HFFc6 (cell line): ENCODE results near the gene LCA5. TPM values are rescaled to one million over a fixed set of nuclear protein-coding genes. Genes with fewer than 3 reads are reported as not detected.
"Not testable (repeated sequence)": the region's sequence is repeated elsewhere in the genome, so short reads cannot be mapped to it uniquely, and the experiment has no call there.

Experiments
- DNase-seq: peaks from one replicate; pipeline ENCODE4 v3.0.0-alpha.2; 2018
- H3K27ac Mint-ChIP-seq: 2 replicates; pipeline ENCODE4 v1.8.0; 2020; ENCODE audit warnings: mild to moderate bottlenecking, mixed read lengths
- H3K27me3 Mint-ChIP-seq: 2 replicates; pipeline ENCODE4 v1.8.0; 2021; ENCODE audit warnings: mild to moderate bottlenecking, moderate library complexity, mixed read lengths; ENCODE audit not compliant: insufficient read depth
- H3K36me3 Mint-ChIP-seq: 2 replicates; pipeline ENCODE4 v1.8.0; 2021; ENCODE audit warnings: low read depth, mixed read lengths
- H3K4me1 Mint-ChIP-seq: 2 replicates; pipeline ENCODE4 v1.8.0; 2020; ENCODE audit warnings: low read depth, mixed read lengths
- H3K4me3 Mint-ChIP-seq: 2 replicates; pipeline ENCODE4 v1.8.0; 2020; ENCODE audit warnings: mild to moderate bottlenecking, moderate library complexity, mixed read lengths
- H3K9me3 Mint-ChIP-seq: 2 replicates; pipeline ENCODE4 v1.8.0; 2020; ENCODE audit warnings: mild to moderate bottlenecking, mixed read lengths
- CTCF ChIP-seq: fragments of 200-600 bp; sonication (generic); IDR thresholded peaks from 2 replicates; pipeline ENCODE4 v1.5.0; 2021; ENCODE audit warnings: antibody characterized with exemption, mild to moderate bottlenecking
- total RNA-seq, 6 experiments: library from RNA; stranded (reverse); fragmentation: NEBNext Ultra II Directional; extraction: Animal tissue kit (Norgen Biotek cat#: 25700); gene quantifications; 2 replicates in 1 of 6; 3 replicates in 5 of 6; pipeline ENCODE4 v1.2.3, GENCODE V29; 2021

The LCA5 gene
- total RNA-seq, 6 experiments from 2014 or later = 2.9 to 3.8 (median 3.3) TPM

DNA sequence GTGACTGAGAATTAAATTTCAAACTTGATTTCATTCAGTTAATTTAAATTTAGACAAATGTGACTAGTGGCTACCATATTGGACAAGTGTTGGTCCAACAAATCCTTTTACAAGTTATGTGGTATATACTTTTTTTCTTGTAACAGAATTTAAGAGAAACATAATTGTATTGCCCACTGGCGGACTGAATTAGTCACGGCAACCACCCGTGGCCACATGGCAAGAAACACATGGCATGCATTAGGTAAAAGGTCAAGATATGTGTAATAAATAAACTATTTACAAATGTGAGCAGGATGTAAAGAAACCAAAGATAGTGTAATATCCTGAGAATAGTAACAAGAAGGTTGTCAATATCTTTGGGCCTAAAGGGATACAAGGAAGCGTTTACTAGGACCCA lies 91.2 kb downstream of the LCA5 start:
- Mint-ChIP-seq H3K36me3 (peaks cover 6% of the 10 kb centered on the region; the same call in 1 of the 2 replicates), H3K4me3 (no peak overlapping the region), H3K27me3 (peaks cover 2% of the 10 kb centered on the region; the same call in 1 of the 2 replicates), H3K4me1 (no peaks in the 10 kb centered on the region), H3K9me3 (peaks cover 8% of the 10 kb centered on the region), H3K27ac (no peak overlapping the region)
- TF ChIP-seq CTCF = no peak
- no peak for DNase-seq

DNA sequence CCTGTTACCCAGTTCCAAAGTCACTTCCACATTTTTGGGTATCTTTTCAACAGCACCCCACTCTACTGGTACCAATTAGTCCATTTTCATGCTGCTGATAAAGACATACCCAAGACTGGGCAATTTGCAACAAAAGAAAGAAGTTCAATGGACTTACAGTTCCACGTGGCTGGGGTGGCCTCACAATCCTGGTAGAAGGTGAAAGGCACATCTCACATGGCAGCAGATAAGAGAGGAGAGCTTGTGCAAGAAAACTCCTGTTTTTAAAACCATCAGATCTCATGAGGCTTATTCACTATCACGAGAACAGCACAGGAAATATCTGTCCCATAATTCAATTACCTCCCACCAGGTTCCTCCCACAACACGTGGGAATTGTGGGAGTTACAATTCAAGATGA lies 93.4 kb downstream of the LCA5 start:
- H3K27me3 Mint-ChIP-seq, H3K36me3 Mint-ChIP-seq, H3K27ac Mint-ChIP-seq, H3K9me3 Mint-ChIP-seq, H3K4me1 Mint-ChIP-seq, H3K4me3 Mint-ChIP-seq, DNase-seq: not testable (repeated sequence)

- Mint-ChIP-seq H3K27ac (no peak overlapping the region), H3K9me3 (peaks cover 8% of the 10 kb centered on the region), H3K4me1 (no peaks in the 10 kb centered on the region), H3K36me3 (peaks cover 6% of the 10 kb centered on the region; the same call in 1 of the 2 replicates), H3K4me3 (no peak overlapping the region), H3K27me3 (peaks cover 3% of the 10 kb centered on the region; the same call in 1 of the 2 replicates)
- no peak for DNase-seq
- TF ChIP-seq CTCF = no peak
Observed at GRCh38 chr6:79441192-79441591, 96.0 kb downstream of the LCA5 start.

DNA sequence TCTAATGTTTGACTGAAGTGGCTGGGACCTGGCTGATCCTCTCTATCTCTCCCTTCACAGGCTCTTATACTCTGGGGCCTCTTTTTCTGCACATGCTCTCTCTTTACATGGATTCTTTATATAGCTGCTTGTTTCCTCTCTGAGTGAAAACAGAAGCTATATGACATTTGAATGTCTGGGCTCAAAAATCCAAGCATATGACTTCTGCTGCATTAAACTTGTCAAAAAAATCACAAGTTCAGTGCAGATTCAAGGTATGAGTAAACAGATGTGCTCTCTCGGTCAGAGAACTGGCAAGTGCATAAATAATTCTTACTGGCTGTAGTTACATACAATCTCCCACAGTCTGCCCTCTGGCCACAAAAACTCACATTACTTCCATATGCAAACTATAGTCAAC lies 96.6 kb downstream of the LCA5 start:
- no peaks in the 10 kb centered on the region for H3K4me1 Mint-ChIP-seq
- DNase-seq = no peak
- no peak overlapping the region for H3K27ac Mint-ChIP-seq
- peaks cover 6% of the 10 kb centered on the region; the same call in 1 of the 2 replicates for H3K36me3 Mint-ChIP-seq
- no peak for TF ChIP-seq CTCF
- peaks cover 3% of the 10 kb centered on the region; the same call in 1 of the 2 replicates for H3K27me3 Mint-ChIP-seq
- H3K9me3 Mint-ChIP-seq = peaks cover 8% of the 10 kb centered on the region
- H3K4me3 Mint-ChIP-seq = no peak overlapping the region

GRCh38 chr6:79438030-79438429 lies 99.2 kb downstream of the LCA5 start:
- Mint-ChIP-seq H3K4me1 (no peaks in the 10 kb centered on the region), H3K27ac (no peak overlapping the region), H3K27me3 (peaks cover 2% of the 10 kb centered on the region; the same call in 1 of the 2 replicates), H3K36me3 (peaks cover 6% of the 10 kb centered on the region; the same call in 1 of the 2 replicates), H3K9me3 (peaks cover 4% of the 10 kb centered on the region; the same call in 1 of the 2 replicates), H3K4me3 (no peak overlapping the region)
- DNase-seq = no peak
- TF ChIP-seq CTCF = no peak

GRCh38 chr6:79436241-79436640 lies 101.0 kb downstream of the LCA5 start:
- DNase-seq = no peak
- Mint-ChIP-seq H3K27ac (no peak overlapping the region), H3K27me3 (peaks cover 2% of the 10 kb centered on the region; the same call in 1 of the 2 replicates), H3K9me3 (no peaks in the 10 kb centered on the region), H3K4me3 (no peak overlapping the region), H3K36me3 (no peaks in the 10 kb centered on the region), H3K4me1 (no peaks in the 10 kb centered on the region)
- no peak for TF ChIP-seq CTCF
